H9 (cell line): Measurements from ENCODE around the gene CKS1B. TPM values are rescaled to one million over a fixed set of nuclear protein-coding genes. Genes with fewer than 3 reads are reported as not detected.

Source experiments
- DNase-seq: peaks from one replicate; pipeline ENCODE4 v3.0.0-alpha.2; 2017
- H2AFZ ChIP-seq: one replicate; pipeline ENCODE4 v1.6.1; 2013; ENCODE audit warnings: mild to moderate bottlenecking, low read length, control low read depth, moderate library complexity
- H2AK5ac ChIP-seq: 2 replicates; pipeline ENCODE4 v1.6.1; 2013; ENCODE audit warnings: low read length, control low read depth, mixed read lengths; ENCODE audit not compliant: insufficient read length
- H2BK120ac ChIP-seq: one replicate; pipeline ENCODE4 v1.6.1; 2013; ENCODE audit warnings: low read depth, mild to moderate bottlenecking, low read length, control low read depth, inconsistent platforms; ENCODE audit not compliant: poor library complexity, severe bottlenecking
- H2BK12ac ChIP-seq: 2 replicates; pipeline ENCODE4 v1.6.1; 2013; ENCODE audit warnings: low read length, control low read depth, mixed read lengths, low read depth; ENCODE audit not compliant: insufficient read length
- H2BK15ac ChIP-seq: 2 replicates; pipeline ENCODE4 v1.6.1; 2013; ENCODE audit warnings: low read depth, low read length, control low read depth
- H2BK20ac ChIP-seq: one replicate; pipeline ENCODE4 v1.6.1; 2013; ENCODE audit warnings: low read depth, mild to moderate bottlenecking, low read length, control low read depth, inconsistent platforms; ENCODE audit not compliant: poor library complexity, severe bottlenecking
- H2BK5ac ChIP-seq: 2 replicates; pipeline ENCODE4 v1.6.1; 2013; ENCODE audit warnings: low read length, control low read depth, mixed read lengths; ENCODE audit not compliant: insufficient read length
- H3K14ac ChIP-seq: 2 replicates; pipeline ENCODE4 v1.6.1; 2013; ENCODE audit warnings: low read length, control low read depth; ENCODE audit not compliant: insufficient read depth
- H3K18ac ChIP-seq: 2 replicates; pipeline ENCODE4 v1.6.1; 2013; ENCODE audit warnings: low read depth, mild to moderate bottlenecking, mixed read lengths, low read length, control low read depth; ENCODE audit not compliant: insufficient read length
- H3K23ac ChIP-seq: 2 replicates; pipeline ENCODE4 v1.6.1; 2013; ENCODE audit warnings: low read length, control low read depth, mixed read lengths, low read depth; ENCODE audit not compliant: insufficient read length
- H3K23me2 ChIP-seq: 2 replicates; pipeline ENCODE4 v1.6.1; 2013; ENCODE audit warnings: low read depth, mild to moderate bottlenecking, mixed read lengths, low read length, control low read depth; ENCODE audit not compliant: insufficient read length, poor library complexity, severe bottlenecking
- H3K27ac ChIP-seq: 2 replicates; pipeline ENCODE4 v1.5.1; 2013; ENCODE audit warnings: low read length, control low read depth, mixed read lengths, low read depth; ENCODE audit not compliant: insufficient read length
- H3K27me3 ChIP-seq: 2 replicates; pipeline ENCODE4 v1.6.1; 2013; ENCODE audit warnings: low read length, control low read depth, inconsistent platforms; ENCODE audit not compliant: insufficient read depth
- H3K4ac ChIP-seq: 2 replicates; pipeline ENCODE4 v1.6.1; 2013; ENCODE audit warnings: low read depth, mild to moderate bottlenecking, control low read depth, inconsistent platforms, low read length, moderate library complexity
- H3K4me1 ChIP-seq: 2 replicates; pipeline ENCODE4 v1.6.1; 2013; ENCODE audit warnings: low read length, control low read depth, inconsistent platforms; ENCODE audit not compliant: insufficient read depth
- H3K4me2 ChIP-seq: 2 replicates; pipeline ENCODE4 v1.6.1; 2013; ENCODE audit warnings: low read length, control low read depth, mixed read lengths; ENCODE audit not compliant: insufficient read length, insufficient read depth
- H3K56ac ChIP-seq: 2 replicates; pipeline ENCODE4 v1.6.1; 2013; ENCODE audit warnings: low read depth, mild to moderate bottlenecking, mixed read lengths, low read length, control low read depth; ENCODE audit not compliant: insufficient read length
- H3K79me1 ChIP-seq: 2 replicates; pipeline ENCODE4 v1.6.1; 2013; ENCODE audit warnings: low read depth, mild to moderate bottlenecking, moderate library complexity, low read length, control low read depth, inconsistent platforms; ENCODE audit not compliant: insufficient read depth, poor library complexity, severe bottlenecking
- H3K79me2 ChIP-seq: 2 replicates; pipeline ENCODE4 v1.6.1; 2013; ENCODE audit warnings: low read length, control low read depth, inconsistent platforms; ENCODE audit not compliant: insufficient read depth
- H3K9ac ChIP-seq: 2 replicates; pipeline ENCODE4 v1.6.1; 2013; ENCODE audit warnings: low read length, control low read depth, mixed read lengths; ENCODE audit not compliant: insufficient read length; ENCODE audit errors: extremely low read depth
- H3K9me3 ChIP-seq: one replicate; pipeline ENCODE4 v1.6.1; 2013; ENCODE audit warnings: low read depth, low read length, inconsistent platforms; ENCODE audit not compliant: control insufficient read depth
- H3T11ph ChIP-seq: one replicate; pipeline ENCODE4 v1.6.1; 2013; ENCODE audit warnings: mild to moderate bottlenecking, low read length, control low read depth, inconsistent platforms
- H4K20me1 ChIP-seq: one replicate; pipeline ENCODE4 v1.6.1; 2013; ENCODE audit not compliant: control insufficient read depth, insufficient read length, insufficient read depth
- H4K5ac ChIP-seq: 2 replicates; pipeline ENCODE4 v1.6.1; 2013; ENCODE audit warnings: low read depth, mild to moderate bottlenecking, mixed read lengths, low read length, control low read depth; ENCODE audit not compliant: insufficient read length
- H4K8ac ChIP-seq: replicated peaks from 2 replicates; pipeline ENCODE4 v1.6.1; 2013; ENCODE audit warnings: low read length, control low read depth, mixed read lengths, low read depth; ENCODE audit not compliant: insufficient read length
- H4K91ac ChIP-seq: 2 replicates; pipeline ENCODE4 v1.6.1; 2013; ENCODE audit warnings: low read depth, mild to moderate bottlenecking, moderate library complexity, mixed read lengths, low read length, control low read depth; ENCODE audit not compliant: insufficient read length
- H3K27ac Mint-ChIP-seq, 3 experiments: 2 replicates in 2 of 3; 3 replicates in 1 of 3; pipeline ENCODE4 v1.8.0; 2020 to 2021; ENCODE audit warnings: mixed read lengths in 3 of 3, mild to moderate bottlenecking in 1 of 3, moderate library complexity in 1 of 3
- H3K27me3 Mint-ChIP-seq: 2 replicates; pipeline ENCODE4 v1.8.0; 2021; ENCODE audit warnings: low read depth, mild to moderate bottlenecking, moderate library complexity, mixed read lengths
- H3K36me3 Mint-ChIP-seq, 3 experiments: 2 replicates in 2 of 3; 3 replicates in 1 of 3; pipeline ENCODE4 v1.8.0; 2020 to 2021; ENCODE audit warnings: low read depth in 3 of 3, mixed read lengths in 3 of 3; ENCODE audit not compliant: insufficient read depth in 1 of 3
- H3K4me1 Mint-ChIP-seq, 2 experiments: 2 replicates each; pipeline ENCODE4 v1.8.0; 2020; ENCODE audit warnings: mixed read lengths in 2 of 2
- H3K4me3 Mint-ChIP-seq, 2 experiments: 2 replicates in 1 of 2; 3 replicates in 1 of 2; pipeline ENCODE4 v1.8.0; 2020 to 2021; ENCODE audit warnings: mild to moderate bottlenecking in 2 of 2, mixed read lengths in 2 of 2, moderate library complexity in 1 of 2
- H3K9me3 Mint-ChIP-seq, 2 experiments: 2 replicates in 1 of 2; 3 replicates in 1 of 2; pipeline ENCODE4 v1.8.0; 2020; ENCODE audit warnings: mild to moderate bottlenecking in 2 of 2, mixed read lengths in 2 of 2, moderate library complexity in 1 of 2
- WGBS: extraction: QIAGEN DNeasy Blood & Tissue Kit; methylation state at CpG from one replicate; pipeline ENCODE4 v1.1.7; 2013; ENCODE audit warnings: missing lambda C conversion rate, low lambda C conversion rate, mixed read lengths; ENCODE audit not compliant: insufficient read length; ENCODE audit errors: extremely low coverage; 5-methylcytosine and 5-hydroxymethylcytosine counted together
- total RNA-seq: library from RNA; stranded (reverse); gene quantifications from 2 replicates; pipeline ENCODE4 v1.2.1, GENCODE V29; 2021
- TF ChIP-seq, protein P1 (sequence below): fragments of 200-600 bp; sonication (generic); conservative IDR thresholded peaks from 3 replicates; pipeline ENCODE4 v1.8.0; 2021; ENCODE audit warnings: antibody characterized with exemption, mild to moderate bottlenecking

The CKS1B gene
- total RNA-seq, 1 experiment from 2014 or later = 279 TPM

GRCh38 chr1:155012776-155013602 is 38.5 kb downstream of the CKS1B start:
- Mint-ChIP-seq H3K4me1 (peaks cover 39 to 66% of the 10 kb centered on the region in 2 experiments), H3K27ac (peak overlapping the region; percentile 56 to 96 (median 72); a peak in 4 of 7 replicates)
- TF ChIP-seq, protein P1, sequence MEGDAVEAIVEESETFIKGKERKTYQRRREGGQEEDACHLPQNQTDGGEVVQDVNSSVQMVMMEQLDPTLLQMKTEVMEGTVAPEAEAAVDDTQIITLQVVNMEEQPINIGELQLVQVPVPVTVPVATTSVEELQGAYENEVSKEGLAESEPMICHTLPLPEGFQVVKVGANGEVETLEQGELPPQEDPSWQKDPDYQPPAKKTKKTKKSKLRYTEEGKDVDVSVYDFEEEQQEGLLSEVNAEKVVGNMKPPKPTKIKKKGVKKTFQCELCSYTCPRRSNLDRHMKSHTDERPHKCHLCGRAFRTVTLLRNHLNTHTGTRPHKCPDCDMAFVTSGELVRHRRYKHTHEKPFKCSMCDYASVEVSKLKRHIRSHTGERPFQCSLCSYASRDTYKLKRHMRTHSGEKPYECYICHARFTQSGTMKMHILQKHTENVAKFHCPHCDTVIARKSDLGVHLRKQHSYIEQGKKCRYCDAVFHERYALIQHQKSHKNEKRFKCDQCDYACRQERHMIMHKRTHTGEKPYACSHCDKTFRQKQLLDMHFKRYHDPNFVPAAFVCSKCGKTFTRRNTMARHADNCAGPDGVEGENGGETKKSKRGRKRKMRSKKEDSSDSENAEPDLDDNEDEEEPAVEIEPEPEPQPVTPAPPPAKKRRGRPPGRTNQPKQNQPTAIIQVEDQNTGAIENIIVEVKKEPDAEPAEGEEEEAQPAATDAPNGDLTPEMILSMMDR = no peak

More at GRCh38 chr1:155012776-155013602, 38.5 kb downstream of the CKS1B start:
- DNase-seq = no peak
- Histone ChIP-seq H2AFZ (no peak overlapping the region), H3K9ac (no peak overlapping the region), H2BK20ac (no peak overlapping the region), H4K5ac (no peak overlapping the region), H3K23me2 (no peaks in the 10 kb centered on the region), H3K9me3 (no peaks in the 10 kb centered on the region), H2BK5ac (no peak overlapping the region), H3K79me1 (no peaks in the 10 kb centered on the region), H4K8ac (no peak overlapping the region), H3K4me2 (no peak overlapping the region), H2BK12ac (no peak overlapping the region), H4K20me1 (no peaks in the 10 kb centered on the region), H3K18ac (no peak overlapping the region), H3K23ac (no peak overlapping the region), H2BK15ac (no peak overlapping the region), H3K56ac (no peak overlapping the region), H3T11ph (no peak overlapping the region), H3K27ac (no peak overlapping the region), H3K27me3 (no peaks in the 10 kb centered on the region), H3K4ac (no peak overlapping the region), H3K14ac (no peak overlapping the region), H3K79me2 (no peaks in the 10 kb centered on the region; the same call in 1 of the 2 replicates), H4K91ac (no peak overlapping the region), H3K4me1 (peaks cover 3% of the 10 kb centered on the region; the same call in 1 of the 2 replicates), H2BK120ac (no peak overlapping the region), H2AK5ac (no peak overlapping the region)
- H3K9me3 Mint-ChIP-seq = no peaks in the 10 kb centered on the region; a peak in 1 of 5 replicates
- WGBS = no CpG with 5 or more reads among the region's 3 CpGs
- peaks cover 8 to 33% (median 18%) of the 10 kb centered on the region in 3 experiments; a peak in 6 of 7 replicates for H3K36me3 Mint-ChIP-seq
- H3K4me3 Mint-ChIP-seq = peak overlapping the region in 1 of 2 experiments; percentile 57; a peak in 2 of 5 replicates
- no peaks in the 10 kb centered on the region for H3K27me3 Mint-ChIP-seq
